Progenitor cell of endocrine pancreas (in vitro differentiated cells): Measurements from ENCODE around the gene GATAD1. TPM values are rescaled to one million over a fixed set of nuclear protein-coding genes. Genes with fewer than 3 reads are reported as not detected.
"Not testable (repeated sequence)": the region's sequence is repeated elsewhere in the genome, so short reads cannot be mapped to it uniquely, and the experiment has no call there.

Experiments
- DNase-seq: peaks from one replicate; pipeline ENCODE4 v3.0.0; 2021; ENCODE audit warnings: low spot score; ENCODE audit not compliant: unreplicated experiment
- H3K27ac Mint-ChIP-seq: 2 replicates; pipeline ENCODE4 v1.8.0; 2021; ENCODE audit warnings: mild to moderate bottlenecking, moderate library complexity, mixed read lengths
- H3K27me3 Mint-ChIP-seq: 2 replicates; pipeline ENCODE4 v1.8.0; 2021; ENCODE audit warnings: mixed read lengths
- H3K36me3 Mint-ChIP-seq: 2 replicates; pipeline ENCODE4 v1.8.0; 2022; ENCODE audit warnings: mixed read lengths; ENCODE audit not compliant: insufficient read depth
- H3K4me1 Mint-ChIP-seq: 2 replicates; pipeline ENCODE4 v1.8.0; 2021; ENCODE audit warnings: low read depth, mixed read lengths
- H3K4me3 Mint-ChIP-seq: 2 replicates; pipeline ENCODE4 v1.8.0; 2021; ENCODE audit warnings: low read depth, mild to moderate bottlenecking, moderate library complexity, mixed read lengths
- H3K9me3 Mint-ChIP-seq: 2 replicates; pipeline ENCODE4 v1.8.0; 2021; ENCODE audit warnings: low read depth, mixed read lengths
- total RNA-seq: library from RNA; stranded (reverse); gene quantifications from 2 replicates; pipeline ENCODE4 v1.2.1, GENCODE V29; 2021
- TF ChIP-seq, protein P1 (sequence below): fragments of 200-600 bp; sonication (generic); IDR thresholded peaks from one replicate; pipeline ENCODE4 v1.5.0; 2021; ENCODE audit warnings: antibody characterized with exemption, mild to moderate bottlenecking; ENCODE audit not compliant: unreplicated experiment

The GATAD1 gene
- total RNA-seq, 1 donor from 2014 or later: 51.0 TPM

DNA sequence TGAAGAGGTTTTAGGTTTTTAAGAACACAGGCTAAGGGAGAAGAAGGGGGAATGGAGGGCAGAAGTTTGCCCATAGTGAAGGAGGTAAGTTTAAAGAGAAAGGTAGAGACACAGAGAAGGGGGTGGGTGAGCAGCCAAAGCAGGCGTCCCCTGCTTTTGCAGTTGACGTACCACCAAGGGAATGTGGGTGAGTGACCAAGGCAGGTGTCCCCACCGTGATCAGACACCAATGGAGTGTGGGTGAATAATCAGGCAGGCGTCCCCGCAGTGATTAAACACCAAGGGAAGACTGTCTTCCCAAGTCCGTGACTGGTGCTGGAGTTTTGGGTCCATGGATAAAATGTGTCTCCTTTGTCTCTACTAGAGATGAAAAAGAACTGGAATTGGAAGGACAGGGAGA is 36.9 kb downstream of the GATAD1 start:
- not testable (repeated sequence) for H3K4me3 Mint-ChIP-seq, H3K4me1 Mint-ChIP-seq, H3K27me3 Mint-ChIP-seq, H3K27ac Mint-ChIP-seq, H3K36me3 Mint-ChIP-seq, DNase-seq, H3K9me3 Mint-ChIP-seq

DNA sequence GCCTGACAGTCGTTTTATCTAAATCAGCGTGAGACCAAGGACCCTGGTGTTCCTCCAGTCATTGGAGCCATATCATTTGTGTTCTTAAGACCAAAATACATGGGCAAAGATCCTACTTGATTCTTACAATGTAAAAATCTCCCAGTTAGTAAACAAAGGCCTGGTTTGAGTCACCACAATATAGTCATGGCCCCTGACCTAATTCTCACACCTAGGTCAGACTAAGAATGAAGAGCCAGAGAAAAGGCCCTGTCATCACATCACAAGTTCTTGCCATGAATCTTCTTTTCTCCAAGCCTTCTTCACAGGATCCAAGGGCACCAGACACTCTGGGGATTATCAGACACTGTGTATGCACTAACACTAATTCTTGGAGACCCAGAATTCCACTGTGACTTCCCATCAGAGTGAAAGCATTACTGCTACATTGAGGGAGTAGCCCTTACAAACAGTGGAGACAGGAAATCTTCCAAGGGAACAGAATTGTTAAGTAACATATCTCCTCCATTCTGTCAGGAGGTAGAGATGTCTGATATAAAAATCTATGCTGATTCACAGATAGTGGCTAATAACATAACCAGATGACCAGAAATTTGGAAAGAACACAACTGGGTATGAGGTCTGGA is 38.1 kb downstream of the GATAD1 start:
- peaks cover 8% of the 10 kb centered on the region for H3K36me3 Mint-ChIP-seq
- no peaks in the 10 kb centered on the region for H3K27me3 Mint-ChIP-seq
- TF ChIP-seq, protein P1, sequence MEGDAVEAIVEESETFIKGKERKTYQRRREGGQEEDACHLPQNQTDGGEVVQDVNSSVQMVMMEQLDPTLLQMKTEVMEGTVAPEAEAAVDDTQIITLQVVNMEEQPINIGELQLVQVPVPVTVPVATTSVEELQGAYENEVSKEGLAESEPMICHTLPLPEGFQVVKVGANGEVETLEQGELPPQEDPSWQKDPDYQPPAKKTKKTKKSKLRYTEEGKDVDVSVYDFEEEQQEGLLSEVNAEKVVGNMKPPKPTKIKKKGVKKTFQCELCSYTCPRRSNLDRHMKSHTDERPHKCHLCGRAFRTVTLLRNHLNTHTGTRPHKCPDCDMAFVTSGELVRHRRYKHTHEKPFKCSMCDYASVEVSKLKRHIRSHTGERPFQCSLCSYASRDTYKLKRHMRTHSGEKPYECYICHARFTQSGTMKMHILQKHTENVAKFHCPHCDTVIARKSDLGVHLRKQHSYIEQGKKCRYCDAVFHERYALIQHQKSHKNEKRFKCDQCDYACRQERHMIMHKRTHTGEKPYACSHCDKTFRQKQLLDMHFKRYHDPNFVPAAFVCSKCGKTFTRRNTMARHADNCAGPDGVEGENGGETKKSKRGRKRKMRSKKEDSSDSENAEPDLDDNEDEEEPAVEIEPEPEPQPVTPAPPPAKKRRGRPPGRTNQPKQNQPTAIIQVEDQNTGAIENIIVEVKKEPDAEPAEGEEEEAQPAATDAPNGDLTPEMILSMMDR: no peak
- no peak for DNase-seq
- no peaks in the 10 kb centered on the region for H3K9me3 Mint-ChIP-seq
- no peaks in the 10 kb centered on the region for H3K4me1 Mint-ChIP-seq
- H3K4me3 Mint-ChIP-seq: no peak overlapping the region
- H3K27ac Mint-ChIP-seq: no peak overlapping the region

DNA sequence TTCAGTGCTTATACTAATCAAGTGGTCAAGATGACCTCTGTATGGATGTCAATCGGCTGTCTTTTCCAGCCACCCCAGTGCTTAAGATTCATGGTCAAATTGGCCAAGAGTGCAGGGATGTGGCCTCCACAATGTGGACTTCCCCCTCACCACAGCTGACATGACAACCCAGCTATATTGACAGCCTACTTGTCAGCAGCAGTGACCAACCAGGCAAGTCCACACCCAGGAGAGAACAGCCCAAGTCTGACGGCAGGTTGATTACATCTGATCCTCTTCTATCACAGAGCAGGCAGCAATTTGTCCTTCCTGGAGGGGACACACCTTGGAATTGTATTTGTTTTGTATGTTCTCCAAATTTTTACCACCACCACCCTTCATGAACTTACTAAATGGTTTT is 38.7 kb downstream of the GATAD1 start:
- H3K27me3 Mint-ChIP-seq: no peaks in the 10 kb centered on the region
- TF ChIP-seq, protein P1: no peak
- H3K27ac Mint-ChIP-seq: no peak overlapping the region
- H3K4me3 Mint-ChIP-seq: no peak overlapping the region
- peaks cover 10% of the 10 kb centered on the region for H3K36me3 Mint-ChIP-seq
- DNase-seq: no peak
- no peaks in the 10 kb centered on the region for H3K9me3 Mint-ChIP-seq
- H3K4me1 Mint-ChIP-seq: no peaks in the 10 kb centered on the region

DNA sequence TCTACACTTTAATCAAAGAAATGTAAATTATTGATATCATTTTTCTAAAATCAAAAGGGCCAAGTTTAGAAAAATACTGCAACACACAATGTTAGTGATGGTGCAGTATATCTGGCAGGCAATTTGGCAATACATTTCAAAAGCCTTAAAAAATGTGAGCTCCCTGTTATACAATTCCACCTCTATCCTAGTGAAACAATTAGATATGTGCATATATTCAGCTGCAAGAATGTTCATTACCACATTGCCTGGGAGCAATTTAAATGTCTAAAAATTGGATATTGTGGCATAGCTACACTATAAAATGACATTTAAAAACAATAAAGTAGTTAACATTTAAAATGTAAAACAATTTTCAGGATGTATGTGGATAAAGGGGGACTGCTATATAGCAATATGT is 40.5 kb downstream of the GATAD1 start:
- TF ChIP-seq, protein P1: no peak
- no peak for DNase-seq
- Mint-ChIP-seq H3K4me1 (no peaks in the 10 kb centered on the region), H3K4me3 (no peak overlapping the region), H3K9me3 (no peaks in the 10 kb centered on the region), H3K27ac (no peak overlapping the region), H3K27me3 (no peaks in the 10 kb centered on the region), H3K36me3 (peaks cover 15% of the 10 kb centered on the region)

DNA sequence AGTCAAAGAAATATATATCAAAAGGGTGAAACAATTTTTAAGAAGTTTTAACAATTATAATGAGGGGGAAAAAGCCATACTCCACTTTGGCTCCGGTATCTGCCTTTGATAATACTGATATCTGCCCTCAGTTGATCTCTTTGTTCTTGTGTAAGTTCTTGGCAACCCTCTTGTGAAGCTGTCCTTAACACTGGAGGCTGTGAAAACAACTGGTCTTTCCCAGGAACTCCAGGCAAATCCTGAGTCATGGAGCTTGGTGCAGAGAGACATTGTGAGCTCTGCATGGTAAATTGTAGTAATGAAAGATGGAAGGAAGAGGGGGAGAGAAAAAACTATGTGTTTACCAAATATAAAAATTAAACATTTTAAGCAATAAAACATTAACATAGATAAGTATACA is 42.4 kb downstream of the GATAD1 start:
- Mint-ChIP-seq H3K27me3 (no peaks in the 10 kb centered on the region), H3K4me1 (no peaks in the 10 kb centered on the region)

DNA sequence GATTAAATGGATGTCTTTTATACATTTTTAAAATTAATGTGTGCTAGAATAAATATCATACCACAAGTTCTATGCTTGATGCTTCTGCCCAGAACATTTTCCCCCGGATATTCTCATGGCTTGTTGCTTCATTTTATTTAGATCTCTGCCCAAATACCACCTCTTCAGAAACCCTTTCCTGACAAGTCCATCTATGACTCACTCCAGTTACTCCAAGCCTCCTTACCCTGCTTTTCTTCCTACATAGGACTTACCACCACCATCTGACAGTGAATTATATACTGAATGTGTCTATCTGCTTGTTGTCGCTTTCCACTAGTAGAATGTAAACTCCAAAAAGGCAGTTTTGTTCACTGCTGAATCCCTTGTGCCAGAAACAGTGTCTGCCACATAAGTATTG is 49.6 kb downstream of the GATAD1 start:
- no peaks in the 10 kb centered on the region for H3K4me1 Mint-ChIP-seq
- H3K4me3 Mint-ChIP-seq: no peak overlapping the region
- TF ChIP-seq, protein P1: no peak
- no peak overlapping the region for H3K27ac Mint-ChIP-seq
- no peaks in the 10 kb centered on the region for H3K27me3 Mint-ChIP-seq
- H3K36me3 Mint-ChIP-seq: peaks cover 23% of the 10 kb centered on the region
- no peak for DNase-seq
- H3K9me3 Mint-ChIP-seq: no peaks in the 10 kb centered on the region

More for the DNA sequence above, 42.4 kb downstream of the GATAD1 start:
- H3K4me3 Mint-ChIP-seq: no peak overlapping the region
- DNase-seq: no peak
- peaks cover 15% of the 10 kb centered on the region for H3K36me3 Mint-ChIP-seq
- TF ChIP-seq, protein P1: no peak
- H3K27ac Mint-ChIP-seq: no peak overlapping the region
- no peaks in the 10 kb centered on the region for H3K9me3 Mint-ChIP-seq
